ENCODE results near the gene RUNX1.
"Not testable (repeated sequence)": the region's sequence is repeated elsewhere in the genome, so short reads cannot be mapped to it uniquely, and the experiment has no call there.

RUNX1 gene

GRCh38 chr21:34805157-34805556, 243.9 kb downstream of the RUNX1 start:
- Histone ChIP-seq H3K27ac (ENCODE audit: low read depth, low read length) (no peak overlapping the region), H3K36me3 (ENCODE audit: control insufficient read depth in 5 of 5, insufficient read depth in 5 of 5, low read length in 5 of 5) (peaks cover 0 to 22% (median 6%) of the 10 kb centered on the region in 5 donors), H3K4me3 (ENCODE audit: low read depth in 1 of 5, low read length in 5 of 5) (no peak overlapping the region), H3K9ac (ENCODE audit: low read length in 5 of 5) (no peak overlapping the region), H3K4me1 (ENCODE audit: control insufficient read depth in 5 of 5, insufficient read depth in 5 of 5, low read length in 5 of 5) (peaks cover 8 to 23% (median 21%) of the 10 kb centered on the region in 5 donors), H3K9me3 (ENCODE audit: control insufficient read depth in 5 of 5, low read length in 5 of 5) (peaks cover 0 to 3% (median 2%) of the 10 kb centered on the region in 5 donors), H3K27me3 (ENCODE audit: control insufficient read depth in 5 of 5, insufficient read depth in 4 of 5, low read length in 5 of 5) (no peaks in the 10 kb centered on the region)

GRCh38 chr21:34804584-34804983, 244.5 kb downstream of the RUNX1 start:
- H3K4me1 ChIP-seq (ENCODE audit: control insufficient read depth in 5 of 5, insufficient read depth in 5 of 5, low read length in 5 of 5), result peaks cover 8 to 23% (median 21%) of the 10 kb centered on the region in 5 donors
- not testable (repeated sequence) for H3K27me3 ChIP-seq (ENCODE audit: control insufficient read depth in 5 of 5, insufficient read depth in 4 of 5, low read length in 5 of 5); H3K4me3 ChIP-seq (ENCODE audit: low read depth in 1 of 5, low read length in 5 of 5); H3K27ac ChIP-seq (ENCODE audit: low read depth, low read length); H3K9me3 ChIP-seq (ENCODE audit: control insufficient read depth in 5 of 5, low read length in 5 of 5); H3K9ac ChIP-seq (ENCODE audit: low read length in 5 of 5)
- H3K36me3 ChIP-seq (ENCODE audit: control insufficient read depth in 5 of 5, insufficient read depth in 5 of 5, low read length in 5 of 5), result peaks cover 0 to 24% (median 3%) of the 10 kb centered on the region in 5 donors

DNA sequence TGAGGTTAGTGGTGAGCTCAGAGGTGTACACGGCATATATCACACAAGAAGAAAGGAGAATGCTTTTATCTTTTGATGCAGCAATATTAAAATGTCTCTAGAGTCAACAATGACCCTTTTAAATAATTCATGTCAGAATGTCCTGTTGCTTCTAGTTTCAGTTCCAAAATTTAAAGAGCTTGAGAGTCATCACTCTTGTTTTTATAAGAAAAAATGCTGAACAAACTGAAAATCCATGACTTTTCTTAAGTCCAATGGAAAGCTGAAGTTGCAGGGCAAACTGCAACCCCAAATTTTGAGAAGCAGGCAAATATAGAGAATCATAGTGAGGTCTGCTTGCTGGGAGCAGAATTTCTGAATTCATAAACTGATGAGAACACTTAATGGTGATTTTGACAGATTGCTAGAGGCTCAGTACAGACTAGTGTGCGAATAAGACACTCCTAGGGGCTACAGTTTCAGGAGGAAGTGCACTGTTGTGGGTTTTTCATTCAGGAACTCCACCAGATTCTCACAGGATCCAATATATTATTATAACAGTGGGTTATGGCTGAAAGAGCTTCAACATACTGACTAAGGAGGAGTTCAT, 245.2 kb downstream of the RUNX1 start:
- Histone ChIP-seq H3K27ac (ENCODE audit: low read depth, low read length) (no peak overlapping the region), H3K36me3 (ENCODE audit: control insufficient read depth in 5 of 5, insufficient read depth in 5 of 5, low read length in 5 of 5) (peaks cover 2 to 27% (median 9%) of the 10 kb centered on the region in 5 donors), H3K4me1 (ENCODE audit: control insufficient read depth in 5 of 5, insufficient read depth in 5 of 5, low read length in 5 of 5) (peaks cover 8 to 17% (median 14%) of the 10 kb centered on the region in 5 donors), H3K4me3 (ENCODE audit: low read depth in 1 of 5, low read length in 5 of 5) (no peak overlapping the region), H3K9ac (ENCODE audit: low read length in 5 of 5) (no peak overlapping the region), H3K9me3 (ENCODE audit: control insufficient read depth in 5 of 5, low read length in 5 of 5) (peaks cover 0 to 3% (median 2%) of the 10 kb centered on the region in 5 donors), H3K27me3 (ENCODE audit: control insufficient read depth in 5 of 5, insufficient read depth in 4 of 5, low read length in 5 of 5) (no peaks in the 10 kb centered on the region)

GRCh38 chr21:34802180-34802899, 246.8 kb downstream of the RUNX1 start:
- peak overlapping the region; percentile 22 for H3K27ac ChIP-seq (ENCODE audit: low read depth, low read length)
- peaks cover 0 to 6% (median 0%) of the 10 kb centered on the region in 5 donors for H3K4me1 ChIP-seq (ENCODE audit: control insufficient read depth in 5 of 5, insufficient read depth in 5 of 5, low read length in 5 of 5)
- H3K9ac ChIP-seq (ENCODE audit: low read length in 5 of 5), result no peak overlapping the region
- peaks cover 14 to 35% (median 21%) of the 10 kb centered on the region in 5 donors for H3K36me3 ChIP-seq (ENCODE audit: control insufficient read depth in 5 of 5, insufficient read depth in 5 of 5, low read length in 5 of 5)
- H3K9me3 ChIP-seq (ENCODE audit: control insufficient read depth in 5 of 5, low read length in 5 of 5), result peaks cover 0 to 3% (median 2%) of the 10 kb centered on the region in 5 donors
- no peaks in the 10 kb centered on the region for H3K27me3 ChIP-seq (ENCODE audit: control insufficient read depth in 5 of 5, insufficient read depth in 4 of 5, low read length in 5 of 5)
- H3K4me3 ChIP-seq (ENCODE audit: low read depth in 1 of 5, low read length in 5 of 5), result no peak overlapping the region

DNA sequence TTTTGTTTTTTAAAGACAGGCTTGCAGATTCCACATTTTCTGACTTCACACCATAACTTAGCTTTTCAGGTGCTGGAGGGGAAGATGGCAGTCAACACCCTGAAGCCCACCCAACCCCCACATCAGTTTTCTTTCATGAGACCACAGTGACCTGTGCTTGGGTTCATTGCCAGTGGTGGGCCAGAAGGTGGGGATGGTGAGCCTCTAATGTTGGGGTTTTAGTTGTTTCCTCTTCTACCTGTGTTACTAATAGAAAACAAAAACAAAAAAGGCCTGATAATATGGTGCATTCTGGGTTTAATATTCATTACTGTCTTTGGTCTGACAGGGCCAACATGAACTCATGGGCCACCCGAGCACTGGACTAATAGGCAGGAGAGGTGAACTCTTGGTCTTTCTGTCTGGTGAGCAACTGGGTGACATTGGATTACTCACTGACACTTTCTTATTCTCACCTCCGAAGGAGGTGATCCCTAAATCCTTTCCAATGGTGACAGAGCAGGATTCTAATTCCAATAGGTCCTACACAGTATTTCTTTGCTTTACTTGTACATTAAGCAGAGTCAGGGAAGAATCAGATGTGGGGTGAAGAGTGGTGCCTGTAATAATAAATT, 247.5 kb downstream of the RUNX1 start:
- H3K9ac ChIP-seq (ENCODE audit: low read length in 5 of 5), result no peak overlapping the region
- H3K27me3 ChIP-seq (ENCODE audit: control insufficient read depth in 5 of 5, insufficient read depth in 4 of 5, low read length in 5 of 5), result no peaks in the 10 kb centered on the region
- H3K4me3 ChIP-seq (ENCODE audit: low read depth in 1 of 5, low read length in 5 of 5), result no peak overlapping the region
- peaks cover 0 to 3% (median 0%) of the 10 kb centered on the region in 5 donors for H3K9me3 ChIP-seq (ENCODE audit: control insufficient read depth in 5 of 5, low read length in 5 of 5)
- H3K4me1 ChIP-seq (ENCODE audit: control insufficient read depth in 5 of 5, insufficient read depth in 5 of 5, low read length in 5 of 5), result peaks cover 0 to 6% (median 0%) of the 10 kb centered on the region in 5 donors
- peaks cover 14 to 42% (median 25%) of the 10 kb centered on the region in 5 donors for H3K36me3 ChIP-seq (ENCODE audit: control insufficient read depth in 5 of 5, insufficient read depth in 5 of 5, low read length in 5 of 5)
- H3K27ac ChIP-seq (ENCODE audit: low read depth, low read length), result peak overlapping the region; percentile 22

DNA sequence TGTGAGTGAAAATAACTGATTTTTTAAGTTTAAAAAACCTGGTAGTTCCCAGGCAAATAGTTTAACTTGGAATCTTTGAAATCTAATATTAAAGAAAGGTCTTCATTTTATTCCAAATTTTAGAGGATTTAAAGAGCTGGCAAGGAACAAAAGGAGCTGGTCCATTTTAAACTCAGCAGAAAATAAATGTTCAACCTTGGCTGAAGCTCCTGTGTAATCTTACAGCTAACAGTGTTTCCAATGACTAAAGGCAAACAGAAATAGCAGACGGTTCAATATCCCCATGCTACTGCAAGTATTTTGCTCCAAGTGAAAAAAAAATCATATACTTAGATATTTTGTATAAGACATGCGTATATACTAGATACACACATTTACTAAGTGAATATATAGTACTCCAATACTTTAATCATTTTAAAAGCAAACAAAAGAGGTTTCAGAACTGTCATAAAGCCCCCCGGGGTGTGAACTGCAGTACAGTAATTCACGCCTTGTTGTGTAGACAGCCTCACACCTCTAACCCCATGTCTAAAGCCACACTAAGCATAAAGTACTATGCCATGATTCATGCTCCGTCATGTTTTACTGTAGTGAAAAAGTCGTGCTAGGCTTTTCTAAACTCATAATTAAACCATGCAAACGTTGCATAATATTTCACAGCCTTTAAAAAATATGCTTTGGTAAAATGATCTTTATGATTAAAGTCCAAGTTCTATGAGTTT, 248.1 kb downstream of the RUNX1 start:
- H3K4me1 ChIP-seq (ENCODE audit: control insufficient read depth in 5 of 5, insufficient read depth in 5 of 5, low read length in 5 of 5), result peaks cover 0 to 6% (median 5%) of the 10 kb centered on the region in 5 donors
- peaks cover 14 to 49% (median 25%) of the 10 kb centered on the region in 5 donors for H3K36me3 ChIP-seq (ENCODE audit: control insufficient read depth in 5 of 5, insufficient read depth in 5 of 5, low read length in 5 of 5)
- H3K9ac ChIP-seq (ENCODE audit: low read length in 5 of 5), result no peak overlapping the region

GRCh38 chr21:34799092-34799491, 250.0 kb downstream of the RUNX1 start:
- no peak overlapping the region for H3K9ac ChIP-seq (ENCODE audit: low read length in 5 of 5)
- no peak overlapping the region for H3K4me3 ChIP-seq (ENCODE audit: low read depth in 1 of 5, low read length in 5 of 5)
- H3K36me3 ChIP-seq (ENCODE audit: control insufficient read depth in 5 of 5, insufficient read depth in 5 of 5, low read length in 5 of 5), result peaks cover 14 to 56% (median 25%) of the 10 kb centered on the region in 5 donors
- no peaks in the 10 kb centered on the region for H3K27me3 ChIP-seq (ENCODE audit: control insufficient read depth in 5 of 5, insufficient read depth in 4 of 5, low read length in 5 of 5)
- H3K9me3 ChIP-seq (ENCODE audit: control insufficient read depth in 5 of 5, low read length in 5 of 5), result no peaks in the 10 kb centered on the region
- peaks cover 2 to 18% (median 15%) of the 10 kb centered on the region in 5 donors for H3K4me1 ChIP-seq (ENCODE audit: control insufficient read depth in 5 of 5, insufficient read depth in 5 of 5, low read length in 5 of 5)
- H3K27ac ChIP-seq (ENCODE audit: low read depth, low read length), result no peak overlapping the region

More for the DNA sequence above, 248.1 kb downstream of the RUNX1 start:
- Histone ChIP-seq H3K4me3 (ENCODE audit: low read depth in 1 of 5, low read length in 5 of 5) (no peak overlapping the region), H3K27ac (ENCODE audit: low read depth, low read length) (peak overlapping the region; percentile 22), H3K27me3 (ENCODE audit: control insufficient read depth in 5 of 5, insufficient read depth in 4 of 5, low read length in 5 of 5) (no peaks in the 10 kb centered on the region), H3K9me3 (ENCODE audit: control insufficient read depth in 5 of 5, low read length in 5 of 5) (no peaks in the 10 kb centered on the region)

GRCh38 chr21:34797921-34798535, 251.1 kb downstream of the RUNX1 start:
- Histone ChIP-seq H3K9ac (ENCODE audit: low read length in 5 of 5) (no peak overlapping the region), H3K27ac (ENCODE audit: low read depth, low read length) (no peak overlapping the region), H3K27me3 (ENCODE audit: control insufficient read depth in 5 of 5, insufficient read depth in 4 of 5, low read length in 5 of 5) (no peaks in the 10 kb centered on the region), H3K36me3 (ENCODE audit: control insufficient read depth in 5 of 5, insufficient read depth in 5 of 5, low read length in 5 of 5) (peaks cover 14 to 57% (median 25%) of the 10 kb centered on the region in 5 donors), H3K9me3 (ENCODE audit: control insufficient read depth in 5 of 5, low read length in 5 of 5) (no peaks in the 10 kb centered on the region), H3K4me1 (ENCODE audit: control insufficient read depth in 5 of 5, insufficient read depth in 5 of 5, low read length in 5 of 5) (peaks cover 2 to 18% (median 12%) of the 10 kb centered on the region in 5 donors), H3K4me3 (ENCODE audit: low read depth in 1 of 5, low read length in 5 of 5) (no peak overlapping the region)

DNA sequence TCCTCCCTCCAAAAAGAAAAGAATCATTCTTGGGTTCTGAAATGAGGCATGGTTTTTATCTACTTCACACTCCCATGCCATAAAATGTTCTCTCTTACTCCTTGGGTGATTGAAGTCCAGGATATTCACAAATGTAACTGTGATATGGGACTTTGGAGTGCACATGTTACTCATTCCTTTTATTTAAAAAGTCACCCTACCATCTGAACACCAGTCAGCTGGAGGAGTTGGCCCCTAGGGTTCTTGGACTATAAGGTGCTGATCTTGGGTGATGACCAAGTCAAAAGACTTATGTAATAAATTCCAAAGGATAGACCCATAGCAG, 251.9 kb downstream of the RUNX1 start:
- no peaks in the 10 kb centered on the region for H3K9me3 ChIP-seq (ENCODE audit: control insufficient read depth in 5 of 5, low read length in 5 of 5)
- H3K9ac ChIP-seq (ENCODE audit: low read length in 5 of 5), result peak overlapping the region in 1 of 5 donors; percentile 40
- no peaks in the 10 kb centered on the region for H3K27me3 ChIP-seq (ENCODE audit: control insufficient read depth in 5 of 5, insufficient read depth in 4 of 5, low read length in 5 of 5)
- no peak overlapping the region for H3K4me3 ChIP-seq (ENCODE audit: low read depth in 1 of 5, low read length in 5 of 5)
- peaks cover 14 to 62% (median 32%) of the 10 kb centered on the region in 5 donors for H3K36me3 ChIP-seq (ENCODE audit: control insufficient read depth in 5 of 5, insufficient read depth in 5 of 5, low read length in 5 of 5)
- peak overlapping the region; percentile 88 for H3K27ac ChIP-seq (ENCODE audit: low read depth, low read length)
- peaks cover 2 to 18% (median 12%) of the 10 kb centered on the region in 5 donors for H3K4me1 ChIP-seq (ENCODE audit: control insufficient read depth in 5 of 5, insufficient read depth in 5 of 5, low read length in 5 of 5)

Measured in subcutaneous abdominal adipose tissue (tissue), 5 donors.